NOMO-1 treated with DMSO at 0.1 percent for 48 hours (cell line): ENCODE results near the gene SLC9C1.

Experiments
- DNase-seq: peaks from one replicate; lab custom pipeline; 2025; ENCODE audit not compliant: unreplicated experiment; lab: John Stamatoyannopoulos, UW

Gene SLC9C1

DNA sequence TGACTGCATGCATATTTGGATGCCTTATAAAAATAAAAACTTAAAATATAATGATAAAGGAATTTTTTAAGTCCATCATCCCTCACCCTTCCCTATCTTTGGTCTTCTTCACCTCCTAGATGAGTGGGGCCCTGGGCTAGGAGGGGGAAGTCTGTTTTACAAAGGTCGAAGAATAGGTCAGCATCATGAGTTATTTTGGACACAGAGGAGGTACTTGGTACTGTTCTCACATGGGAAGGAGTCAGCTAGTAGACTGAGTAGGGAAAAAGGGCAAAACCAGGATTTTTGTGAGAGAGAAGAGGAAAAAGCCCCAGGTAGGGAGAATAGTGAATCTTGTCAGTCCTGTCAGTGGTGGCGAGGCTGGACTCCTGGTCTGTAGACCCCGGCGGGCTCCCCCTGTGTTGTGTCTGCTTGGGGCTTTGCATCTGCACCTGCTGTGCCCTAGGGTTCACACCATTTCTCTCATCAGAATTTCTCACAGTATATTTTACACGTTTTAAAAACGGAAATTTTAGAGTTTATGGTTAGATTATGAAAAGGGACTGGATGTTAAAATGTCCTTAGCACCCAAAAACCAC lies 178.1 kb downstream of the SLC9C1 start:
- no peak for DNase-seq

DNA sequence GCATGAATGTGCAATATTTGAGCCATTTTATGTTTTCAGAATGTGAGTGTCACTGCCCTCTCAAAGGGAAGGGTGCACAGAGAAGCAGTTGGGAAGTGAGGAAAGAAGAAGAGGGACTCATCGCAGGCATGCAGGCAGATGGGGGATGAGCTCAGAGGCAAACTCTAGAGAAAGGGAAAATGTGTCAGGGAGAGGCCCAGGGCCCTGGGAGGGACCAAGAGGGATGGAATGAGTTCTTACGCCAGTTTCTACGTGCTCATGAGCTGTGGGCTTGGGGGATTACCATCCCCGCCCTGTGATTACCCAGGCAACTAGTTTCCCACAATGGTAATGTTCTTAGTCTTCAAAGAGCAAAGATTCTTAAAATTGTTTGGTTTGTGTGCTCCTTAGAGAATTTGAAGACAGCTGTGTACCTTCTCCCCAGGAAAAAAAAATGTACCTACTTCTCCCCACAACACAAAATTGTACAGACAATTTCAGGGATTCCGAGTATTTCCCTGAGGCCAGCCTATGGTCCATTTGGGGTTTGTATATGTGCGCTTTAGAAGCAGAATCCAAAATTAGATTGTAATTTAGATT lies 178.8 kb downstream of the SLC9C1 start:
- no peak for DNase-seq

DNA sequence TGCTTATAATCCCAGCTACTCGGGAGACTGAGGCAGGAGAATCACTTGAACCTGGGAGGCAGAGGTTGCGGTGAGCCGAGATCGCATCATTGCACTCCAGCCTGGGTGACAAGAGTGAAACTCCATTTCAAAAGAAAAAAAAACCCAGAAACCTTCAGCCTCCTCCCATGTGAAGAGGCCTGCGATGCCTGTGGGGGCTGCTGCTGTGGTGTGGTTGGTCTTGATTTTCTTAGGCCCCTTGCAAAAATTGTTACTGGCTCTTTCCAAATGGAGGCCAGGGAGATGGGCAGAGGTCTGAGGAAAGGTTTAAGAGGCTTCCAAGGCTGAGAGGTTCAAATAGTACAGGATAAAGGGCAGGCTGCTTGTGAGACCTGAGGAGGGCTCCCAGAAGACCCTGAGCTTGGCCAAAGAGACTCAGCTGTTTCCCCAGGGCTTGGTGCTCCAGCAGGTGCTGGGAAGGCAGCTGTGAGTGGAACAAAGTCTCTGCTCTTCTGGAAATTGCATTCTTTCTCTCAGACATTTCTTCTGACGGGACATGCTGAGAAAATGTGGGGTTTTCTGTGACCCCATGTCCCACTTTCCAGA lies 179.3 kb downstream of the SLC9C1 start:
- no peak for DNase-seq

DNA sequence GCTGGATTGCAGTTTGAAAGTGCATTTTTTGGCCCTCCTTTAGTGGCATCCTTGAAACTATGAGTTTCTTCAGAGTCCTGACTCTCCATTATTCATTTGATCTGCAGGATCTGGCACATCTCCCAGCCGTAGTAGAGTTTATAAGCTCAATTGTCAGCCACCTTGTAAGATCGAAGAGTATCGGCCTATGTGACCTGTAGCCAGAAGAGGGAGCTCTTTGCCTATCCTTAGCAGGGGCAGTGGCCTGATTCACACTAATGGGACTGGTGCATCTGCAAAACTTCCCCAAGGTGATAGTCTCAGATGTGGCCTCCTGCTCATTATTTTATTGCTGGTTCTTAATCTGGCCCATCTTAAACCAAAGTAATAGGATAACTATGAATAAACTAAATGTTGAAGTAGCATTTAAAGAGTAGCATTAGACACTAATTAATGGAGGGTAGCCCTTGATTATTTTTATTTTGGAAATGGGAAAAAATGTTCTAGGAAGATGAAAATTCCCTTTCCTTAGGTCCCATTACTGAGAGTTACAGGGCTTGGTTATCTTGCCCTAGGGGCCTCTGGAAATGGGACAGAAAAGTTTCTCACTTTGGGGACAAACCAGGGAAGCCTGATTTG lies 182.1 kb downstream of the SLC9C1 start:
- peak; percentile 79 for DNase-seq

DNA sequence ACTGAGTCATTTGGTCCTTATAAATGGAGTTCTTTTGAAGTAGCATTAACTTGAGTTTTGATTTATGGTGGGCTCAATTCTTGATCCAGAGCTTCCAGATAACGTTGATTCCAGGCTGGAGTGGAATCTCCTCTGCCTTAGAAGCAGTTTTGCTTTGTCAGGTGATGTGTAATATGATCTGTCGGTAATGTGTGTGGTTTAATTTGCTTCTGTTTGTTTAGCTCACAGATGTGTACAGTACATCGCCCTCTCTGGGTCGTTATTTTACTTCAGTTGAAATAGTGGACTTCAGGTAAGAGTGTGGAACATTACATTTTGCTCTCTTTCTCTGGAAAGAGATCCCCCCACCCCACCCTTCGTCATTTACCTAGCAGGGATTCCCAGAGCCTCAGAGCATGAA lies 184.7 kb downstream of the SLC9C1 start:
- no peak for DNase-seq

DNA sequence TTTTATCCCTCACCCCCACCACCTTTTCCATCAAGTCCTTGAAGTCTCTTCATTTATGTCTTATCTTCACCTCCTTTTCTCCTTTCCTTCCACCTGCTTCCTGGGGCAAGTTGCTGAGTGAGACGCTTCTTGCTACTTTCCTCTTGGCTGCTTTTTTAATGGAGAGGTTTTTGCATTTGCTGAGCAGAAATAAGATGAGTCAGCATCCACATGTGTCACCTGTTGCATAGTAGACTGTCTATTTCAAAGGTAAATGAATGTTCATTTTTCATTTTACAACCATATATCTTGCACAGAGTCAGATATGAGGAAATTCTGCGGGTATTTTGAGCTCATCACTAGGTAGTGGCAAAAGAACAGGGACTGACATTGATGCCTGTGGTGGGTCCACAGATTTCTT lies 189.2 kb downstream of the SLC9C1 start:
- DNase-seq = no peak

DNA sequence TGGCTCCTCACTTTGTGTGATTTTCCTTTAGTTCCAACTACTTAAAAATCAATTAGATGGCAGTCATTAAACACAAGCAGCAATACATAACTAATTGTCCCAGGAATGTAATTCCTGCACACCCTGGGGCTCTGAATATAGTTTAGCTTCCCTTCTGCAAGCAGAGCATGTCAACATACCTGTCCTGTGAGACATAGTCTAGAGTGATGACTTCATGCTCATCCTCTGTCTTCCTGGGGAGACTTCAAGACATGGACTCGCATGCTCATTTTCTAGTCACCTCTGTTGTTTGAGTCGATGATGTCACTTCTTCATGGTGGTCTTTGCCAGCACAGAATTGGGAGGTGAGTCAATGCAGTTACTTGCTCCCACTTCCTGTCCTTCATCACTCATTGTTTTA lies 192.1 kb downstream of the SLC9C1 start:
- DNase-seq = no peak

DNA sequence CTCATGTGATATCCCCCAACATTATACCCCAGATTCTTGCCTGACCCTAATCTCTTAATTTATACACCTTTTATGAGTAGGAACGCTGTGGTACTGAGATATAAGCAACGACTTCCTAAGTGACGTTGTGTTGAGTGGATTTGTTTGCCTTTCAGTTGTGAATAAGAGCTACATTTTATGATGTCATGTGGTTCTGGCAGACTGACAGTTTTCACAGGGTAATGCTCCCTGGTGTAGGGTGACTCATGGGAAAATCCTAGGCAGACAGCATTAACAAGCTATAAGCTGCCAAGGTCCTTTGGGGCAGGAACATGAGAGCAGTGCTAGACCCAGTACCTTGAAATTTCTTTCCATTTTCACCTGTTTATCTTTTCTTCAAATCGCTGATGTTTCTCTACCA lies 196.6 kb downstream of the SLC9C1 start:
- DNase-seq = no peak

DNA sequence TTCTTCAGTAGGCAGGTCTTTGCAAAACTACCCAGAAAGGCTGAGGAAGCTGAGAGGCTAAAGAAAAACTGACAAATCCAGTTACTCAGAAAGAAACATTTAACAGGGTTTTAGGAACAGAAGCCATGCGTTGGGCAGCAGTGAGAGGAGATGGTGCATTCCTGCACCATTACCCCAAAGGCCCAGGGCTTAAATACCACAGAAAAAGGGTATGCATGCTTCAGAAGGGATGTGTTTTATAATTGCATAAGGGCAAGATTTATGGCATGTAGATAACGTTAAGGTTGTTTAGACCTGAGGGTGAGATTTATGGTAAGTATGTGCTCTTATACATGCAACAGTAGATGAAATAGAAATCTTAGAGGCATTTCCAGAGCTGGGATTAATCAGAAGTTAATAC lies 197.8 kb downstream of the SLC9C1 start:
- no peak for DNase-seq

DNA sequence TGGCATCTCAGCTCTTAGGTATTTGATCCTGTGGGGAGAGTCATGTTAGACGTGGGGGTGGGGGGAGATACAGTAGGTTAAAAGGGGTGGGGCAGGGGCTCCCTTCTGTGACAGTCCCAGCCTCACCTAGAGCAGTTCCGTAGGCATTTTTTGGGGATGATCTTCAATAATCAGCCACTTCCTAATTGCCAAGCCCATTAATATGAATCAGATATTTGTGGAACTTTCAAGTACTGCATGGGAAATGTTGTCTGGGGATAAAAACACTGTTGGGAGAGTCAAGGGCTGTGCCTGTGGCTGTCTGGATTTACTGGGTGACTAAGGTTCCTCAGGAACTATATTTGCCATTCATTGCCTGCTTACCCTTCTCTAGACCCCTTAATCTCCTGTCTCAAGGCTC lies 198.3 kb downstream of the SLC9C1 start:
- DNase-seq = no peak

DNA sequence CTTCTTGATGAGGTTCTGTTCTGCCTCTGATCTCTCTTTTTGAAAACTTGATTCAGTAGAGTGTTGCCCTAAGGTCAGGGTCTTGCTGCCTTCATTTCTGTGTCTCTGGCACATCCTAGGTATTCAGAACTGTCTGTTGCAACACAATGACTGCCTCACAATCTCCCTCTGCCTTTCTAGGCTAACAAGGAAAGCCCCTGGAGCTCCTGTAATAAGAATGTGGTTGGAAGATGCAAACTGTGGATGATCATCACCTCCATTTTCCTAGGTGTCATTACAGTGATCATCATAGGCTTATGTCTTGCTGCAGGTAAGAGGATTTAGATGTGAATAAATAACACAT lies 200.9 kb downstream of the SLC9C1 start:
- DNase-seq = no peak

DNA sequence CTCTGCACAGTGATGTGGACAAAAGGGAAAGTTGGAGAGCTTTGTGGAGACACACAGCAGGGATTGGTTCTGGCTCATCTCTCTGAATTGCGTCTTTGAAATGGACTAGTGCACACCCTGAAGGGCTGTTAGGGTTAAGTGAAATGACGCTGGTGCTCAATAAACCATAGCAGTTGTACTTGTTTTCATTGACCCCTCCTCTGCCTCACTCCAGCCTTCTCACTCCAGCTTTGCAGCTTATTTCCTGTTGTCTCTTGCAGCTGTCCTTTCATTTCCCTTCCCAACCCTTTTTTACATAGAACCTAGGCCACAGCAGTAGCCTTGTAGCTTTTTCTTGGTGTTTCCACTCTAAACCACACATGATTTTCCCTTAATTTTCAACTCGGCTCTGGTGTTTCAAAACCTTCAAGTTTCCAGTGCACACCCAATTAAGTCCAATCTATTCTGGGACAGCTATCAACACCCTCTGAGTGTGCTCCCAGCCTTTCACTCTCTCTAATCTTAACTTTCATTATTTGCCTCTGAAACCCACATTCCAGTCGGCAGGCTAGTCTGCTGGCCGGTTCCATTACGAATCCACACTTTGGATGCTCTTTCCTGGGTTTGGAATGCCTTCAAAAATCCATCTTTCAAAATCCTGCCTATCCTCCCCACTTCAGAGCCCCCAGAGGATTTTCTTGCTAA lies 201.4 kb downstream of the SLC9C1 start:
- DNase-seq = peak; percentile 16

DNA sequence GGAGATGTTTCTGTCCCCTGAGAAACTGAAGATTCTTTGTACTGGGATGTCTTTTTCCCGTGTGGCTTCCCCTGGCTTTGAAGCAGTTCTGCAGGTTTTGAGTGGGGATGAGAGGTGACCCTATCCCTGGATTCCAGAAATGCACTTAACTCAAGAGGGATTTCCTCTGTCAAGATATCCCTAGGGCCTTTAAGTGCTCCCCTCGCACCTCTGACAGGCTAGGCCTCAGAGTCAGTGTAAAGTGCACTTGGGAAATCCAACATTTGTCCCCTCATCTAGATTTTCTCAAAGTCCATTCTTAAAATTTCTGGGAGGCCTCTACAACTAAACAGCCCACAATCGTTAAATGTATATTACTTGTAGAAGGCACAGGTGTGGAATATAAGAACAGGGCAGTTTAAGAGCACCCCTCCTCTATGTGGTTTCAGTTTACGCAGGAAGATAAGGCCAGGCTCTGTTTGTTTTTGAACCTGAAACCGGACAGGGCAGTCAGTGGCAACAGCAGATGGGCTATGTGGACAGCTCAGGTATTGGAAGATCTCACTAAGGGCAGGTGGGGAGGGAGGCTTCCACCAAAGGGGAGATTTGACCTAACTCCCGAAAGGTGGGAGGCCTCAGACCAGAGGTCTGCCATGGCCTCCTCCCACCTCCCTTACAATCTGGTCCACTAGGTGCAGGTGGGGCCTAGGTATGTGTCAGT lies 203.0 kb downstream of the SLC9C1 start:
- DNase-seq = no peak
